ENCODE data around the gene MTCL3.

MTCL3 gene

GRCh38 chr6:127484212-127484863 is 34.8 kb downstream of the MTCL3 start:
- H3K4me2 ChIP-seq (ENCODE audit: extremely low read depth, insufficient read depth, low read length) = peak overlapping the region; percentile 77
- no peaks in the 10 kb centered on the region for H3K27me3 ChIP-seq (ENCODE audit: control insufficient read depth, insufficient read depth, low read length)
- peaks cover 3% of the 10 kb centered on the region for H3K4me1 ChIP-seq (ENCODE audit: control insufficient read depth, extremely low read depth, insufficient read depth, low read length)
- peak; percentile 60 to 80 for DNase-seq (ENCODE audit: low read depth in 2 of 2)
- H2AFZ ChIP-seq (ENCODE audit: low read length) = peak overlapping the region; percentile 29
- H3K4me3 ChIP-seq (replicated peaks in 1 of 4; ENCODE audit: control extremely low read depth in 1 of 4, insufficient read depth in 1 of 4, low read depth in 3 of 4, low read length in 4 of 4) = peak overlapping the region; percentile 8 to 34 (median 22)
- H3K9ac ChIP-seq (ENCODE audit: insufficient read depth, low read length) = no peak overlapping the region
- H3K9me3 ChIP-seq (ENCODE audit: control insufficient read depth, insufficient read depth, low read depth, low read length) = no peaks in the 10 kb centered on the region
- H3K79me2 ChIP-seq (ENCODE audit: control insufficient read depth, insufficient read depth, low read length) = no peaks in the 10 kb centered on the region
- no peaks in the 10 kb centered on the region for H3K36me3 ChIP-seq (ENCODE audit: control insufficient read depth, insufficient read depth, low read length)
- no peak for TF ChIP-seq CTCF (conservative IDR thresholded peaks at IDR 0.05 in 1 of 2, IDR thresholded peaks at IDR 0.05 in 1 of 2; ENCODE audit: low read depth in 1 of 2, low read length in 2 of 2)
- TF ChIP-seq EZH2 (IDR thresholded peaks at IDR 0.05; ENCODE audit: low read length, missing control alignments) = no peak
- H3K27ac ChIP-seq (ENCODE audit: insufficient read depth, low read length) = no peak overlapping the region
- H4K20me1 ChIP-seq (ENCODE audit: control insufficient read depth, extremely low read depth, insufficient read depth, low read length) = no peaks in the 10 kb centered on the region

- TF ChIP-seq CTCF (conservative IDR thresholded peaks at IDR 0.05 in 1 of 2, IDR thresholded peaks at IDR 0.05 in 1 of 2; ENCODE audit: low read depth in 1 of 2, low read length in 2 of 2) = no peak
- no peak for TF ChIP-seq EZH2 (IDR thresholded peaks at IDR 0.05; ENCODE audit: low read length, missing control alignments)
- H3K4me1 ChIP-seq (ENCODE audit: control insufficient read depth, extremely low read depth, insufficient read depth, low read length) = peaks cover 3% of the 10 kb centered on the region
- H3K9me3 ChIP-seq (ENCODE audit: control insufficient read depth, insufficient read depth, low read depth, low read length) = no peaks in the 10 kb centered on the region
- peak overlapping the region; percentile 8 to 27 (median 21) for H3K4me3 ChIP-seq (replicated peaks in 1 of 4; ENCODE audit: control extremely low read depth in 1 of 4, insufficient read depth in 1 of 4, low read depth in 3 of 4, low read length in 4 of 4)
- no peaks in the 10 kb centered on the region for H3K36me3 ChIP-seq (ENCODE audit: control insufficient read depth, insufficient read depth, low read length)
- H3K9ac ChIP-seq (ENCODE audit: insufficient read depth, low read length) = no peak overlapping the region
- no peaks in the 10 kb centered on the region for H3K27me3 ChIP-seq (ENCODE audit: control insufficient read depth, insufficient read depth, low read length)
- DNase-seq (ENCODE audit: low read depth in 2 of 2) = no peak
- no peaks in the 10 kb centered on the region for H4K20me1 ChIP-seq (ENCODE audit: control insufficient read depth, extremely low read depth, insufficient read depth, low read length)
- H3K4me2 ChIP-seq (ENCODE audit: extremely low read depth, insufficient read depth, low read length) = peak overlapping the region; percentile 77
- H3K79me2 ChIP-seq (ENCODE audit: control insufficient read depth, insufficient read depth, low read length) = no peaks in the 10 kb centered on the region
- peak overlapping the region; percentile 29 for H2AFZ ChIP-seq (ENCODE audit: low read length)
- H3K27ac ChIP-seq (ENCODE audit: insufficient read depth, low read length) = no peak overlapping the region
These were observed 35.6 kb downstream of the MTCL3 start for GRCh38 chr6:127483399-127484055.

GRCh38 chr6:127482325-127482724 is 36.8 kb downstream of the MTCL3 start:
- TF ChIP-seq EZH2 (IDR thresholded peaks at IDR 0.05; ENCODE audit: low read length, missing control alignments) (no peak), CTCF (conservative IDR thresholded peaks at IDR 0.05 in 1 of 2, IDR thresholded peaks at IDR 0.05 in 1 of 2; ENCODE audit: low read depth in 1 of 2, low read length in 2 of 2) (no peak)
- no peaks in the 10 kb centered on the region for H3K36me3 ChIP-seq (ENCODE audit: control insufficient read depth, insufficient read depth, low read length)
- H3K27me3 ChIP-seq (ENCODE audit: control insufficient read depth, insufficient read depth, low read length) = no peaks in the 10 kb centered on the region
- no peak for DNase-seq (ENCODE audit: low read depth in 2 of 2)
- H3K4me3 ChIP-seq (replicated peaks in 1 of 4; ENCODE audit: control extremely low read depth in 1 of 4, insufficient read depth in 1 of 4, low read depth in 3 of 4, low read length in 4 of 4) = no peak overlapping the region
- H3K79me2 ChIP-seq (ENCODE audit: control insufficient read depth, insufficient read depth, low read length) = no peaks in the 10 kb centered on the region
- H3K4me2 ChIP-seq (ENCODE audit: extremely low read depth, insufficient read depth, low read length) = no peak overlapping the region
- peaks cover 3% of the 10 kb centered on the region for H3K4me1 ChIP-seq (ENCODE audit: control insufficient read depth, extremely low read depth, insufficient read depth, low read length)
- H4K20me1 ChIP-seq (ENCODE audit: control insufficient read depth, extremely low read depth, insufficient read depth, low read length) = no peaks in the 10 kb centered on the region
- H3K9me3 ChIP-seq (ENCODE audit: control insufficient read depth, insufficient read depth, low read depth, low read length) = no peaks in the 10 kb centered on the region
- no peak overlapping the region for H3K27ac ChIP-seq (ENCODE audit: insufficient read depth, low read length)
- H2AFZ ChIP-seq (ENCODE audit: low read length) = no peak overlapping the region
- no peak overlapping the region for H3K9ac ChIP-seq (ENCODE audit: insufficient read depth, low read length)

Data from fibroblast of lung (primary cell).